ENCODE data around the gene UTP11. TPM values are rescaled to one million over a fixed set of nuclear protein-coding genes. Genes with fewer than 3 reads are reported as not detected.

UTP11 gene
- total RNA-seq, 1 donor from 2014 or later, result 16.5 TPM

- Histone ChIP-seq H3K4me1 (no peaks in the 10 kb centered on the region), H3K27me3 (no peaks in the 10 kb centered on the region), H3K36me3 (no peaks in the 10 kb centered on the region), H3K27ac (no peak overlapping the region), H3K9me3 (no peaks in the 10 kb centered on the region), H3K4me3 (no peak overlapping the region)
- no peak for TF ChIP-seq CTCF (IDR thresholded peaks at IDR 0.05)
- DNase-seq (ENCODE audit: low spot score in 2 of 2), result no peak
- intact Hi-C loops (cut with DNase I), result no loop called here
Measured at GRCh38 chr1:38074302-38074677, 61.8 kb downstream of the UTP11 start.

Other genes with a start within 250 kb of the UTP11 start
- gene EPHA10, start 247.6 kb upstream of the UTP11 start, total RNA-seq, result 0.11 TPM
- gene MANEAL, start 218.9 kb upstream of the UTP11 start, total RNA-seq, result 0.43 TPM
- gene C1orf122, start 204.9 kb upstream of the UTP11 start, total RNA-seq, result 284 TPM
- 9.7 TPM for gene YRDC, start 204.5 kb upstream of the UTP11 start, total RNA-seq
- gene MTF1, start 153.1 kb upstream of the UTP11 start, total RNA-seq, result 10.6 TPM
- 11.7 TPM for gene INPP5B, start 65.7 kb upstream of the UTP11 start, total RNA-seq
- 20.3 TPM for gene SF3A3, start 22.7 kb upstream of the UTP11 start, total RNA-seq
- 60.1 TPM for gene FHL3, start 7.2 kb upstream of the UTP11 start, total RNA-seq
- not detected for gene POU3F1, start 34.1 kb downstream of the UTP11 start, total RNA-seq